Renal pelvis (tissue), 4 donors: ENCODE results near the gene GTF2H3. TPM values are rescaled to one million over a fixed set of nuclear protein-coding genes. Genes with fewer than 3 reads are reported as not detected.

Experiments
- DNase-seq: peaks from one replicate; pipeline ENCODE4 v3.0.0-alpha.2; 2013
- polyA plus RNA-seq, 3 donors: library from polyadenylated mRNA; unstranded; fragments of 120-200 nt; gene quantifications; one replicate each; pipeline ENCODE4 v1.2.1, GENCODE V29; 2013; ENCODE audit not compliant: insufficient read length in 3 of 3

The GTF2H3 gene
- polyA plus RNA-seq, 3 donors = 23.6 to 41.7 (median 35.7) TPM

GRCh38 chr12:123690191-123690840 is 56.7 kb downstream of the GTF2H3 start:
- no peak for DNase-seq

GRCh38 chr12:123696207-123696606 is 62.6 kb downstream of the GTF2H3 start:
- no peak for DNase-seq

- DNase-seq = no peak
Observed at GRCh38 chr12:123696646-123697045, 63.0 kb downstream of the GTF2H3 start.

GRCh38 chr12:123705935-123706334 is 72.3 kb downstream of the GTF2H3 start:
- DNase-seq = no peak

GRCh38 chr12:123707466-123707865 is 73.8 kb downstream of the GTF2H3 start:
- DNase-seq = no peak

Other genes starting within 250 kb of the GTF2H3 start
- gene KMT5A, start 249.7 kb upstream of the GTF2H3 start, polyA plus RNA-seq = 10 to 100 TPM; 50.6 to 55.8 (median 52.0) TPM
- 1 to 10 TPM; 5.2 to 6.4 (median 5.6) TPM for gene RILPL2, start 197.1 kb upstream of the GTF2H3 start, polyA plus RNA-seq
- gene SNRNP35, start 175.7 kb upstream of the GTF2H3 start, polyA plus RNA-seq = 10 to 100 TPM; 42.8 to 44.3 (median 43.8) TPM
- gene RILPL1, start 100.1 kb upstream of the GTF2H3 start, polyA plus RNA-seq = 10 to 100 TPM; 20.5 to 22.9 (median 21.5) TPM
- 100 to 1,000 TPM; 202 to 213 (median 208) TPM for gene TMED2, start 49.3 kb upstream of the GTF2H3 start, polyA plus RNA-seq
- gene DDX55, start 31.7 kb upstream of the GTF2H3 start, polyA plus RNA-seq = 10 to 100 TPM; 21.0 to 46.6 (median 39.4) TPM
- gene EIF2B1, start 143 bp upstream of the GTF2H3 start, polyA plus RNA-seq = 10 to 100 TPM; 58.9 to 69.1 (median 67.1) TPM
- 10 to 100 TPM; 25.6 to 34.1 (median 33.8) TPM for gene TCTN2, start 37.3 kb downstream of the GTF2H3 start, polyA plus RNA-seq
- gene ATP6V0A2, start 78.5 kb downstream of the GTF2H3 start, polyA plus RNA-seq = 10 to 100 TPM; 16.8 to 25.8 (median 24.5) TPM
- gene DNAH10, start 128.5 kb downstream of the GTF2H3 start, polyA plus RNA-seq = 1 to 10 TPM; 6.1 to 7.6 (median 7.5) TPM